DOHH2 (cell line): Measurements from ENCODE around the gene GPSM1.

Experiments used
- H3F3A ChIP-seq: fragments of 200-600 bp; sonication (generic), shearing (Covaris generic); 2 replicates; pipeline ENCODE4 v1.6.0; 2016; ENCODE audit warnings: antibody characterized with exemption, mild to moderate bottlenecking; ENCODE audit not compliant: control insufficient read depth, insufficient read depth
- H3K27ac ChIP-seq: fragments of 200-600 bp; sonication (generic); 2 replicates; pipeline ENCODE4 v1.5.1; 2014; ENCODE audit warnings: low read depth, mild to moderate bottlenecking, low read length, moderate library complexity
- H3K27me3 ChIP-seq: fragments of 200-600 bp; sonication (generic); 2 replicates; pipeline ENCODE4 v1.6.1; 2014; ENCODE audit warnings: mild to moderate bottlenecking, low read length, mixed read lengths; ENCODE audit not compliant: control insufficient read depth
- H3K36me3 ChIP-seq: fragments of 200-600 bp; sonication (generic); 2 replicates; pipeline ENCODE4 v1.6.1; 2014; ENCODE audit warnings: mild to moderate bottlenecking, low read length, moderate library complexity, mixed read lengths; ENCODE audit not compliant: control insufficient read depth
- H3K4me1 ChIP-seq: fragments of 200-600 bp; sonication (generic); 2 replicates; pipeline ENCODE4 v1.6.1; 2014; ENCODE audit warnings: mild to moderate bottlenecking, low read length, mixed read lengths; ENCODE audit not compliant: control insufficient read depth
- H3K4me2 ChIP-seq: fragments of 200-600 bp; sonication (generic); 2 replicates; pipeline ENCODE4 v1.6.0; 2014; ENCODE audit warnings: mild to moderate bottlenecking, low read length, moderate library complexity
- H3K4me3 ChIP-seq: fragments of 200-600 bp; sonication (generic); 2 replicates; pipeline ENCODE4 v1.5.1; 2014; ENCODE audit warnings: mild to moderate bottlenecking, low read length, mixed read lengths
- H3K79me2 ChIP-seq: fragments of 200-600 bp; sonication (generic); 2 replicates; pipeline ENCODE4 v1.6.1; 2014; ENCODE audit warnings: mild to moderate bottlenecking, low read length, mixed read lengths; ENCODE audit not compliant: control insufficient read depth
- H3K9me2 ChIP-seq: fragments of 200-600 bp; sonication (generic); replicated peaks from 2 replicates; pipeline ENCODE4 v1.6.1; 2014; ENCODE audit warnings: mild to moderate bottlenecking, low read length, mixed read lengths; ENCODE audit not compliant: control insufficient read depth
- H3K9me3 ChIP-seq: fragments of 200-600 bp; sonication (generic); 2 replicates; pipeline ENCODE4 v1.6.1; 2014; ENCODE audit warnings: antibody characterized with exemption, low read length, mixed read lengths; ENCODE audit not compliant: control insufficient read depth, insufficient read depth
- H4K20me1 ChIP-seq: fragments of 200-600 bp; sonication (generic); 2 replicates; pipeline ENCODE4 v1.6.0; 2014; ENCODE audit warnings: low read depth, mild to moderate bottlenecking, antibody characterized with exemption, low read length, moderate library complexity; ENCODE audit not compliant: control insufficient read depth, insufficient read depth
- EZH2phosphoT487 ChIP-seq: fragments of 200-600 bp; sonication (generic); IDR thresholded peaks from 2 replicates; pipeline ENCODE4 v1.6.1; 2017; ENCODE audit warnings: borderline replicate concordance, mild to moderate bottlenecking, antibody characterized with exemption, low read length, moderate library complexity, mixed read lengths
- TF ChIP-seq, protein P1 (sequence below): fragments of 200-600 bp; sonication (generic); IDR thresholded peaks from one replicate; pipeline ENCODE4 v1.5.1; 2014; ENCODE audit warnings: antibody characterized with exemption, mild to moderate bottlenecking, low read depth, low read length; ENCODE audit not compliant: poor library complexity, severe bottlenecking

GPSM1 gene

DNA sequence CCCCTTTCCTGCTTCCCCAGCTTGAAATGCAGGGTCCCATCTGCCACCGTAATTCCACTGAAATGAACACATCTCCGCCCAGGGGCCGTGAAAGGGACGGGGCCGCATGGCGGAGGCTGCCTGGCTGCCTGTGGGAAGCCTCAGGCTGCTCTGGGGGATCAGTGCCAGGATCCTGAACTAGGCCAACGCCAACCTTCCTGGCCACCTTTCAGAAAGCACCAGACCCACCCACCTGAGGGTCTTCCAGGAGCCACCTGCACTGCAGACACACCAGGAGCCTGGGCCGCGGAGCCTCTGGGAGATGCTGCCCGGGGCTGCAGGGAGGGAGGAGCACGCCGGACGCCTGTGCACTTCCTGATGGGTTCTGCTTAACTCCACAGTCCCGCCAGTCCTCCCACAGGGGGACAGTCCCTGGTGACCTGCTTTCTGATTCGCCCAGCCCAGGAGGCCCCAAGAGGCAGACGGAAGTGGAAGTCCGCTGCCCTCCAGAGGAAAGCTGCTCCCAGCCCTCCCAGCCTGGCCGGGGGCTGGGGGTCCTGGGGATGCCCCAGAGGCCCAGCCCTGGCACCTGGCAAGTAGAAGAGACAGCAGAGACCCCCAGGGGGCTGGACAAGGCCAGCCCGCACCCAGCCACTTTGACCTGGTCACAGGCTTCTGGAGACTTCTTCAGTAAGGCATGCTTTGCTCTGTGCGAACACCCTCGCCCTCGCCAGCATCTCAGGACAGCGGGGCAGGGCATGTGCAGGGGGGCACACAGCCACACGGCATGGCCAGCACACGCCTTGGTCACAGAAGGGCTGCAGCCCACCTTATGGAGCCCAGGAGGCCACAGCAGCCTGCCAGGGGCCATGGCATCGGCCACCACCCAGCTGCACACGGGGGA is 46.2 kb downstream of the GPSM1 start, which contains the start of gene CARD9:
CARD9 (minus strand) TSS at position 370 of the 883 bp plus-strand sequence. CDS start 1,591 bp downstream, outside the sequence.
- TF ChIP-seq, protein P1, sequence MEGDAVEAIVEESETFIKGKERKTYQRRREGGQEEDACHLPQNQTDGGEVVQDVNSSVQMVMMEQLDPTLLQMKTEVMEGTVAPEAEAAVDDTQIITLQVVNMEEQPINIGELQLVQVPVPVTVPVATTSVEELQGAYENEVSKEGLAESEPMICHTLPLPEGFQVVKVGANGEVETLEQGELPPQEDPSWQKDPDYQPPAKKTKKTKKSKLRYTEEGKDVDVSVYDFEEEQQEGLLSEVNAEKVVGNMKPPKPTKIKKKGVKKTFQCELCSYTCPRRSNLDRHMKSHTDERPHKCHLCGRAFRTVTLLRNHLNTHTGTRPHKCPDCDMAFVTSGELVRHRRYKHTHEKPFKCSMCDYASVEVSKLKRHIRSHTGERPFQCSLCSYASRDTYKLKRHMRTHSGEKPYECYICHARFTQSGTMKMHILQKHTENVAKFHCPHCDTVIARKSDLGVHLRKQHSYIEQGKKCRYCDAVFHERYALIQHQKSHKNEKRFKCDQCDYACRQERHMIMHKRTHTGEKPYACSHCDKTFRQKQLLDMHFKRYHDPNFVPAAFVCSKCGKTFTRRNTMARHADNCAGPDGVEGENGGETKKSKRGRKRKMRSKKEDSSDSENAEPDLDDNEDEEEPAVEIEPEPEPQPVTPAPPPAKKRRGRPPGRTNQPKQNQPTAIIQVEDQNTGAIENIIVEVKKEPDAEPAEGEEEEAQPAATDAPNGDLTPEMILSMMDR = no peak
- no peak for TF ChIP-seq EZH2phosphoT487
- Histone ChIP-seq H3K79me2 (no peaks in the 10 kb centered on the region), H3K4me1 (0 out of 2 replicates have a peak, but pooled peaks cover 5% of the 10 kb centered on the region), H4K20me1 (no peaks in the 10 kb centered on the region), H3K4me2 (no peak within 1 kb of the TSS), H3K27ac (no peak within 1 kb of the TSS), H3K27me3 (no peaks in the 10 kb centered on the region), H3K9me3 (no peaks in the 10 kb centered on the region), H3K9me2 (no peaks in the 10 kb centered on the region), H3K4me3 (no peak within 1 kb of the TSS), H3F3A (no peaks in the 10 kb centered on the region), H3K36me3 (peaks cover 28% of the 10 kb centered on the region; the same call in 1 of the 2 replicates)

DNA sequence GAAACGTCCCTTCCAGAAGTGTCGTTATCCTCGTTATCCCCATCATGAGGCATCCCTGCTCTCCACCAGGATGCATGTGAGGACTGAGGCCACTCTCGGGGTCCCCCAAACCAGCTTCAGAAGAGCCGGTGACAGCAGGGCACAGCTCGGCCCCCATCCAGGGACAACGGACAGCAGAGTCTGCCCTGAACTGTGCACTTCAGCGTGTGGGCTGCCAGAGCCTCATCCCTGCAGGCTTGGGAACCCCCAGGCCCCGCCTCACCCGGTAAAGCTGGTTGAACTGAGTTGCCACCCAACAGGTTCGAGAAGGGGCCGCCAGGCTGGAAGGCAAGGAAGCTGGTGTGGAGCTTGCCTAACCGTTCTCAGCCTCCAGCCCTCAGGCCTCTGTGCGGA is 46.8 kb downstream of the GPSM1 start:
- H3K27me3 ChIP-seq = no peaks in the 10 kb centered on the region
- no peaks in the 10 kb centered on the region for H3F3A ChIP-seq
- H3K4me1 ChIP-seq = 0 out of 2 replicates have a peak, but pooled peaks cover 5% of the 10 kb centered on the region
- H3K79me2 ChIP-seq = no peaks in the 10 kb centered on the region
- H3K9me3 ChIP-seq = no peaks in the 10 kb centered on the region
- H3K9me2 ChIP-seq = no peaks in the 10 kb centered on the region
- H3K4me3 ChIP-seq = no peak overlapping the region
- peaks cover 32% of the 10 kb centered on the region; the same call in 1 of the 2 replicates for H3K36me3 ChIP-seq
- H3K4me2 ChIP-seq = no peak overlapping the region
- TF ChIP-seq EZH2phosphoT487 = no peak
- TF ChIP-seq, protein P1 = no peak
- no peak overlapping the region for H3K27ac ChIP-seq
- no peaks in the 10 kb centered on the region for H4K20me1 ChIP-seq

DNA sequence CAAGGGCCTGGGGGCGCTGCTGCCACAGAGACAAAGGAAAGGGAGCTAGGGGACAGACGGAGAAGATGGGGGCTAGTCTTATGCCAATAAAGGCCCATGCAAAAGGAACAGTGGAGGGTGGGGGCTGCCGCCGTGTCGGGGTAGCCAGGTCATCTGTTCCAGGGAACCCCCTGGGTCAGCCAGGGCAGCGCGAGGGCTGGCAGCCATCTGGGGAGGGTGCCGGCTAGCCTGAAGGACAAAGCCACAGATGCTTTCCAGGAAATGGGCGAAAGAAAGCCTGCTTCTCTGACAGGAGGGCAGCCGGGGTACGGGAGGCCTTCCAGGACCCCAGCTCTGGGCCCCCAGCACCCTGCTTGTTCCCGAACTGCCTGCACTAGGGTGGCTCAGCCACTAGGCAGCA is 47.8 kb downstream of the GPSM1 start:
- Histone ChIP-seq H3K27me3 (no peaks in the 10 kb centered on the region), H3K79me2 (no peaks in the 10 kb centered on the region), H4K20me1 (no peaks in the 10 kb centered on the region), H3K9me2 (no peaks in the 10 kb centered on the region), H3K9me3 (no peaks in the 10 kb centered on the region), H3K4me1 (0 out of 2 replicates have a peak, but pooled peaks cover 5% of the 10 kb centered on the region), H3K4me2 (no peak overlapping the region), H3K27ac (no peak overlapping the region), H3K4me3 (no peak overlapping the region), H3K36me3 (peaks cover 40% of the 10 kb centered on the region; the same call in 1 of the 2 replicates), H3F3A (no peaks in the 10 kb centered on the region)
- TF ChIP-seq, protein P1 = no peak
- TF ChIP-seq EZH2phosphoT487 = no peak
